ENCODE data around the gene ERBB4. TPM values are rescaled to one million over a fixed set of nuclear protein-coding genes. Genes with fewer than 3 reads are reported as not detected.

ERBB4 gene
- total RNA-seq, 2 experiments from 2014 or later = not detected

- H3K79me2 ChIP-seq (ENCODE audit: insufficient read depth, low read depth, low read length) = no peaks in the 10 kb centered on the region
- H4K20me1 ChIP-seq (ENCODE audit: insufficient read depth, low read length) = no peaks in the 10 kb centered on the region
- no peak overlapping the region for H3K4me2 ChIP-seq (ENCODE audit: low read length)
- BruUV-seq (replicated peaks) = no TSS peak
- no peak overlapping the region for H3K4me3 ChIP-seq (ENCODE audit: low read depth, low read length, poor library complexity, severe bottlenecking)
- H3K27ac ChIP-seq (ENCODE audit: low read depth, low read length, poor library complexity, severe bottlenecking) = no peak overlapping the region
- H3K9me3 ChIP-seq (ENCODE audit: low read length) = no peaks in the 10 kb centered on the region
- DNase-seq (ENCODE audit: low spot score) = no peak
- intact Hi-C loops (cut with micrococcal nuclease; ENCODE audit: unreplicated experiment) = no loop called here
- no peaks in the 10 kb centered on the region for H3K4me1 ChIP-seq (ENCODE audit: insufficient read depth, low read length, poor library complexity, severe bottlenecking)
- POLR2A ChIA-PET = interaction anchor here (0.6 to 1.1 kb wide), 2 partner anchors 83 to 488 kb away, joined by 3 read pairs; no protein-coding TSS in a partner anchor
- no peaks in the 10 kb centered on the region for H3K9me2 ChIP-seq (ENCODE audit: insufficient read depth, low read length)
- CTCF ChIA-PET (ENCODE audit: unreplicated experiment) = no interaction called here
- no peaks in the 10 kb centered on the region for H3K36me3 ChIP-seq (ENCODE audit: insufficient read depth, low read length)
- TF ChIP-seq CTCF (conservative IDR thresholded peaks at IDR 0.05; ENCODE audit: low read length) (no peak), EZH2phosphoT487 (IDR thresholded peaks at IDR 0.05; ENCODE audit: borderline replicate concordance, low read depth, low read length) (no peak)
- H2AFZ ChIP-seq (ENCODE audit: low read length) = no peak overlapping the region
Measured at GRCh38 chr2:211986313-211986712, 552.3 kb downstream of the ERBB4 start.

GRCh38 chr2:211985393-211985792, 553.2 kb downstream of the ERBB4 start:
- CTCF ChIA-PET (ENCODE audit: unreplicated experiment) = no interaction called here
- TF ChIP-seq CTCF (conservative IDR thresholded peaks at IDR 0.05; ENCODE audit: low read length) (no peak), EZH2phosphoT487 (IDR thresholded peaks at IDR 0.05; ENCODE audit: borderline replicate concordance, low read depth, low read length) (no peak)
- POLR2A ChIA-PET = interaction anchor here (1.1 kb wide), 1 partner anchor 82 kb away, joined by 3 read pairs; no protein-coding TSS in a partner anchor
- H2AFZ ChIP-seq (ENCODE audit: low read length) = no peak overlapping the region
- H3K27ac ChIP-seq (ENCODE audit: low read depth, low read length, poor library complexity, severe bottlenecking) = no peak overlapping the region
- no peaks in the 10 kb centered on the region for H3K36me3 ChIP-seq (ENCODE audit: insufficient read depth, low read length)
- no peaks in the 10 kb centered on the region for H3K4me1 ChIP-seq (ENCODE audit: insufficient read depth, low read length, poor library complexity, severe bottlenecking)
- H3K9me2 ChIP-seq (ENCODE audit: insufficient read depth, low read length) = no peaks in the 10 kb centered on the region
- no TSS peak for BruUV-seq (replicated peaks)
- no peaks in the 10 kb centered on the region for H3K9me3 ChIP-seq (ENCODE audit: low read length)
- intact Hi-C loops (cut with micrococcal nuclease; ENCODE audit: unreplicated experiment) = no loop called here
- H3K4me2 ChIP-seq (ENCODE audit: low read length) = no peak overlapping the region
- DNase-seq (ENCODE audit: low spot score) = no peak
- H3K4me3 ChIP-seq (ENCODE audit: low read depth, low read length, poor library complexity, severe bottlenecking) = no peak overlapping the region
- no peaks in the 10 kb centered on the region for H4K20me1 ChIP-seq (ENCODE audit: insufficient read depth, low read length)
- H3K79me2 ChIP-seq (ENCODE audit: insufficient read depth, low read depth, low read length) = no peaks in the 10 kb centered on the region

- no peak overlapping the region for H3K4me3 ChIP-seq (ENCODE audit: low read depth, low read length, poor library complexity, severe bottlenecking)
- H3K4me2 ChIP-seq (ENCODE audit: low read length) = no peak overlapping the region
- H3K4me1 ChIP-seq (ENCODE audit: insufficient read depth, low read length, poor library complexity, severe bottlenecking) = no peaks in the 10 kb centered on the region
- no peak for DNase-seq (ENCODE audit: low spot score)
- no peaks in the 10 kb centered on the region for H3K79me2 ChIP-seq (ENCODE audit: insufficient read depth, low read depth, low read length)
- intact Hi-C loops (cut with micrococcal nuclease; ENCODE audit: unreplicated experiment) = no loop called here
- no peaks in the 10 kb centered on the region for H3K9me2 ChIP-seq (ENCODE audit: insufficient read depth, low read length)
- H3K9me3 ChIP-seq (ENCODE audit: low read length) = no peaks in the 10 kb centered on the region
- no peak overlapping the region for H3K27ac ChIP-seq (ENCODE audit: low read depth, low read length, poor library complexity, severe bottlenecking)
- no TSS peak for BruUV-seq (replicated peaks)
- no peaks in the 10 kb centered on the region for H3K36me3 ChIP-seq (ENCODE audit: insufficient read depth, low read length)
- H2AFZ ChIP-seq (ENCODE audit: low read length) = no peak overlapping the region
- ChIA-PET CTCF (ENCODE audit: unreplicated experiment) (no interaction called here), POLR2A (no interaction called here)
- H4K20me1 ChIP-seq (ENCODE audit: insufficient read depth, low read length) = no peaks in the 10 kb centered on the region
- TF ChIP-seq CTCF (conservative IDR thresholded peaks at IDR 0.05; ENCODE audit: low read length) (no peak), EZH2phosphoT487 (IDR thresholded peaks at IDR 0.05; ENCODE audit: borderline replicate concordance, low read depth, low read length) (no peak)
Measured at GRCh38 chr2:211982162-211982561, 556.4 kb downstream of the ERBB4 start.
